Stimulated activated CD8-positive, alpha-beta memory T cell treated with anti-CD3 and anti-CD28 coated beads, Interleukin-7, amount 100 ng/mL, for 24 hours (primary cell): ENCODE results near the gene CDKN2A.

Experiments used
- DNase-seq: peaks from one replicate; pipeline ENCODE4 v3.0.0-alpha.2; 2020; ENCODE audit warnings: low read depth

Gene CDKN2A

GRCh38 chr9:21993893-21994555 lies at the start of gene CDKN2A:
TSS of gene CDKN2A (minus strand) at chr9:21994392.
- DNase-seq, result no peak

GRCh38 chr9:22043928-22044327 lies 49.7 kb upstream of the CDKN2A start:
- no peak for DNase-seq

GRCh38 chr9:22041775-22042174 lies 47.6 kb upstream of the CDKN2A start:
- DNase-seq, result no peak

- DNase-seq, result no peak
Measured at GRCh38 chr9:22041344-22041743, 47.2 kb upstream of the CDKN2A start.

- no peak for DNase-seq
Measured at GRCh38 chr9:22040760-22041159, 46.6 kb upstream of the CDKN2A start.

GRCh38 chr9:22039258-22039657 lies 45.1 kb upstream of the CDKN2A start:
- no peak for DNase-seq

- DNase-seq, result no peak
Measured at GRCh38 chr9:22037954-22038690, 43.9 kb upstream of the CDKN2A start.

GRCh38 chr9:22036866-22037626 lies 42.9 kb upstream of the CDKN2A start:
- no peak for DNase-seq

GRCh38 chr9:22035591-22036011 lies 41.4 kb upstream of the CDKN2A start:
- no peak for DNase-seq

GRCh38 chr9:22033012-22033630 lies 38.9 kb upstream of the CDKN2A start:
- no peak for DNase-seq

GRCh38 chr9:22031655-22032411 lies 37.6 kb upstream of the CDKN2A start:
- no peak for DNase-seq

- no peak for DNase-seq
Measured at GRCh38 chr9:22030101-22030598, 36.0 kb upstream of the CDKN2A start.

GRCh38 chr9:22029231-22029630 lies 35.0 kb upstream of the CDKN2A start:
- DNase-seq, result no peak

GRCh38 chr9:22028394-22028793 lies 34.2 kb upstream of the CDKN2A start:
- no peak for DNase-seq

- DNase-seq, result no peak
Measured at GRCh38 chr9:22026696-22027095, 32.5 kb upstream of the CDKN2A start.

GRCh38 chr9:22022396-22022795 lies 28.2 kb upstream of the CDKN2A start:
- DNase-seq, result no peak

GRCh38 chr9:22010866-22011625 lies 16.9 kb upstream of the CDKN2A start:
- no peak for DNase-seq

- no peak for DNase-seq
Measured at GRCh38 chr9:22009506-22009867, 15.3 kb upstream of the CDKN2A start.

GRCh38 chr9:22008717-22009505 lies 14.7 kb upstream of the CDKN2A start, which contains the start of gene CDKN2B:
TSS of gene CDKN2B (minus strand) at chr9:22009305. CDS start at chr9:22008953, 352 bp downstream.
- no peak for DNase-seq

GRCh38 chr9:22008384-22008716 lies 14.2 kb upstream of the CDKN2A start:
- no peak for DNase-seq
